ENCODE data around the gene VASN.
A peak's percentile ranks its signal among the peaks of the same experiment; 100 is the strongest.

Gene VASN

GRCh38 chr16:4412159-4412558 lies 40.5 kb downstream of the VASN start:
- Histone ChIP-seq H3K4me3 (ENCODE audit: low read depth in 1 of 2, low read length in 2 of 2) (no peak overlapping the region), H3K27me3 (ENCODE audit: low read depth, low read length) (no peaks in the 10 kb centered on the region), H3K4me1 (ENCODE audit: control insufficient read depth in 1 of 2, insufficient read depth in 2 of 2, low read length in 2 of 2) (peaks cover 0 to 60% of the 10 kb centered on the region in 2 donors), H3K9me3 (ENCODE audit: control insufficient read depth in 1 of 2, low read length in 2 of 2) (no peaks in the 10 kb centered on the region), H3K36me3 (ENCODE audit: control insufficient read depth in 1 of 2, insufficient read depth in 2 of 2, low read length in 2 of 2) (peaks cover 12 to 17% of the 10 kb centered on the region in 2 donors), H3K27ac (ENCODE audit: low read length) (no peak overlapping the region)

- Histone ChIP-seq H3K27me3 (ENCODE audit: low read depth, low read length) (no peaks in the 10 kb centered on the region), H3K9me3 (ENCODE audit: control insufficient read depth in 1 of 2, low read length in 2 of 2) (no peaks in the 10 kb centered on the region), H3K4me3 (ENCODE audit: low read depth in 1 of 2, low read length in 2 of 2) (no peak overlapping the region), H3K36me3 (ENCODE audit: control insufficient read depth in 1 of 2, insufficient read depth in 2 of 2, low read length in 2 of 2) (peaks cover 7 to 10% of the 10 kb centered on the region in 2 donors), H3K27ac (ENCODE audit: low read length) (no peak overlapping the region), H3K4me1 (ENCODE audit: control insufficient read depth in 1 of 2, insufficient read depth in 2 of 2, low read length in 2 of 2) (peaks cover 0 to 60% of the 10 kb centered on the region in 2 donors)
These were observed 41.2 kb downstream of the VASN start for GRCh38 chr16:4412854-4413253.

GRCh38 chr16:4414187-4414917 lies 42.7 kb downstream of the VASN start:
- Histone ChIP-seq H3K4me3 (ENCODE audit: low read depth in 1 of 2, low read length in 2 of 2) (no peak overlapping the region), H3K36me3 (ENCODE audit: control insufficient read depth in 1 of 2, insufficient read depth in 2 of 2, low read length in 2 of 2) (peaks cover 2 to 7% of the 10 kb centered on the region in 2 donors), H3K27me3 (ENCODE audit: low read depth, low read length) (no peaks in the 10 kb centered on the region), H3K4me1 (ENCODE audit: control insufficient read depth in 1 of 2, insufficient read depth in 2 of 2, low read length in 2 of 2) (peaks cover 0 to 50% of the 10 kb centered on the region in 2 donors), H3K9me3 (ENCODE audit: control insufficient read depth in 1 of 2, low read length in 2 of 2) (no peaks in the 10 kb centered on the region), H3K27ac (ENCODE audit: low read length) (no peak overlapping the region)

- Histone ChIP-seq H3K9me3 (ENCODE audit: control insufficient read depth in 1 of 2, low read length in 2 of 2) (no peaks in the 10 kb centered on the region), H3K4me3 (ENCODE audit: low read depth in 1 of 2, low read length in 2 of 2) (peak overlapping the region; percentile 53 to 92), H3K27ac (ENCODE audit: low read length) (peak overlapping the region; percentile 29), H3K36me3 (ENCODE audit: control insufficient read depth in 1 of 2, insufficient read depth in 2 of 2, low read length in 2 of 2) (peaks cover 0 to 7% of the 10 kb centered on the region in 2 donors), H3K27me3 (ENCODE audit: low read depth, low read length) (no peaks in the 10 kb centered on the region), H3K4me1 (ENCODE audit: control insufficient read depth in 1 of 2, insufficient read depth in 2 of 2, low read length in 2 of 2) (peaks cover 0 to 37% of the 10 kb centered on the region in 2 donors)
These were observed 44.0 kb downstream of the VASN start for GRCh38 chr16:4415538-4416199.

- Histone ChIP-seq H3K4me1 (ENCODE audit: control insufficient read depth in 1 of 2, insufficient read depth in 2 of 2, low read length in 2 of 2) (peaks cover 0 to 29% of the 10 kb centered on the region in 2 donors), H3K36me3 (ENCODE audit: control insufficient read depth in 1 of 2, insufficient read depth in 2 of 2, low read length in 2 of 2) (peaks cover 0 to 7% of the 10 kb centered on the region in 2 donors), H3K27ac (ENCODE audit: low read length) (peak within 1 kb of the TSS; percentile 29)
These were observed 44.8 kb downstream of the VASN start, which contains the start of gene CORO7 for GRCh38 chr16:4416200-4417032. Gene CORO7, minus strand, starts transcription at chr16:4416596. Its CDS starts 78 bp downstream, at chr16:4416518.

GRCh38 chr16:4419402-4419959 lies 47.8 kb downstream of the VASN start:
- no peak overlapping the region for H3K27ac ChIP-seq (ENCODE audit: low read length)
- no peak overlapping the region for H3K4me3 ChIP-seq (ENCODE audit: low read depth in 1 of 2, low read length in 2 of 2)
- no peaks in the 10 kb centered on the region for H3K36me3 ChIP-seq (ENCODE audit: control insufficient read depth in 1 of 2, insufficient read depth in 2 of 2, low read length in 2 of 2)
- H3K27me3 ChIP-seq (ENCODE audit: low read depth, low read length), result no peaks in the 10 kb centered on the region
- peaks cover 0 to 16% of the 10 kb centered on the region in 2 donors for H3K4me1 ChIP-seq (ENCODE audit: control insufficient read depth in 1 of 2, insufficient read depth in 2 of 2, low read length in 2 of 2)
- no peaks in the 10 kb centered on the region for H3K9me3 ChIP-seq (ENCODE audit: control insufficient read depth in 1 of 2, low read length in 2 of 2)

More at GRCh38 chr16:4416200-4417032, 44.8 kb downstream of the VASN start, which contains the start of gene CORO7:
- Histone ChIP-seq H3K9me3 (ENCODE audit: control insufficient read depth in 1 of 2, low read length in 2 of 2) (no peaks in the 10 kb centered on the region), H3K4me3 (ENCODE audit: low read depth in 1 of 2, low read length in 2 of 2) (peak within 1 kb of the TSS; percentile 53 to 92), H3K27me3 (ENCODE audit: low read depth, low read length) (no peaks in the 10 kb centered on the region)

- H3K36me3 ChIP-seq (ENCODE audit: control insufficient read depth in 1 of 2, insufficient read depth in 2 of 2, low read length in 2 of 2), result peaks cover 0 to 3% of the 10 kb centered on the region in 2 donors
- no peaks in the 10 kb centered on the region for H3K27me3 ChIP-seq (ENCODE audit: low read depth, low read length)
- H3K27ac ChIP-seq (ENCODE audit: low read length), result no peak overlapping the region
- peaks cover 0 to 9% of the 10 kb centered on the region in 2 donors for H3K4me1 ChIP-seq (ENCODE audit: control insufficient read depth in 1 of 2, insufficient read depth in 2 of 2, low read length in 2 of 2)
- H3K9me3 ChIP-seq (ENCODE audit: control insufficient read depth in 1 of 2, low read length in 2 of 2), result no peaks in the 10 kb centered on the region
- no peak overlapping the region for H3K4me3 ChIP-seq (ENCODE audit: low read depth in 1 of 2, low read length in 2 of 2)
These were observed 49.0 kb downstream of the VASN start for GRCh38 chr16:4420505-4421105.

- peak within 1 kb of the TSS; percentile 76 to 87 for H3K4me3 ChIP-seq (ENCODE audit: low read depth in 1 of 2, low read length in 2 of 2)
- no peaks in the 10 kb centered on the region for H3K9me3 ChIP-seq (ENCODE audit: control insufficient read depth in 1 of 2, low read length in 2 of 2)
- H3K27me3 ChIP-seq (ENCODE audit: low read depth, low read length), result no peaks in the 10 kb centered on the region
- H3K4me1 ChIP-seq (ENCODE audit: control insufficient read depth in 1 of 2, insufficient read depth in 2 of 2, low read length in 2 of 2), result peaks cover 6 to 18% of the 10 kb centered on the region in 2 donors
- peak within 1 kb of the TSS; percentile 99 for H3K27ac ChIP-seq (ENCODE audit: low read length)
- peaks cover 0 to 3% of the 10 kb centered on the region in 2 donors for H3K36me3 ChIP-seq (ENCODE audit: control insufficient read depth in 1 of 2, insufficient read depth in 2 of 2, low read length in 2 of 2)
These were observed 53.9 kb downstream of the VASN start, which contains the start of gene DNAJA3 for GRCh38 chr16:4425378-4426020. Gene DNAJA3, plus strand, starts transcription at chr16:4425868. Its CDS starts 14 bp downstream, at chr16:4425882.

- H3K27me3 ChIP-seq (ENCODE audit: low read depth, low read length), result no peaks in the 10 kb centered on the region
- peak overlapping the region; percentile 76 to 87 for H3K4me3 ChIP-seq (ENCODE audit: low read depth in 1 of 2, low read length in 2 of 2)
- H3K9me3 ChIP-seq (ENCODE audit: control insufficient read depth in 1 of 2, low read length in 2 of 2), result no peaks in the 10 kb centered on the region
- H3K4me1 ChIP-seq (ENCODE audit: control insufficient read depth in 1 of 2, insufficient read depth in 2 of 2, low read length in 2 of 2), result peaks cover 6 to 18% of the 10 kb centered on the region in 2 donors
- peaks cover 0 to 5% of the 10 kb centered on the region in 2 donors for H3K36me3 ChIP-seq (ENCODE audit: control insufficient read depth in 1 of 2, insufficient read depth in 2 of 2, low read length in 2 of 2)
- peak overlapping the region; percentile 99 for H3K27ac ChIP-seq (ENCODE audit: low read length)
These were observed 54.5 kb downstream of the VASN start for GRCh38 chr16:4426021-4426684.

Measured in muscle layer of duodenum (tissue), 2 donors.